Left forelimb (tissue), 1 donor: ENCODE data around the gene ETFBKMT.

Source experiments
- DNase-seq: peaks from one replicate; pipeline ENCODE4 v3.0.0-alpha.2; 2018; ENCODE audit warnings: low spot score

The ETFBKMT gene, protein sequence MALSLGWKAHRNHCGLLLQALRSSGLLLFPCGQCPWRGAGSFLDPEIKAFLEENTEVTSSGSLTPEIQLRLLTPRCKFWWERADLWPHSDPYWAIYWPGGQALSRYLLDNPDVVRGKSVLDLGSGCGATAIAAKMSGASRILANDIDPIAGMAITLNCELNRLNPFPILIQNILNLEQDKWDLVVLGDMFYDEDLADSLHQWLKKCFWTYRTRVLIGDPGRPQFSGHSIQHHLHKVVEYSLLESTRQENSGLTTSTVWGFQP

DNA sequence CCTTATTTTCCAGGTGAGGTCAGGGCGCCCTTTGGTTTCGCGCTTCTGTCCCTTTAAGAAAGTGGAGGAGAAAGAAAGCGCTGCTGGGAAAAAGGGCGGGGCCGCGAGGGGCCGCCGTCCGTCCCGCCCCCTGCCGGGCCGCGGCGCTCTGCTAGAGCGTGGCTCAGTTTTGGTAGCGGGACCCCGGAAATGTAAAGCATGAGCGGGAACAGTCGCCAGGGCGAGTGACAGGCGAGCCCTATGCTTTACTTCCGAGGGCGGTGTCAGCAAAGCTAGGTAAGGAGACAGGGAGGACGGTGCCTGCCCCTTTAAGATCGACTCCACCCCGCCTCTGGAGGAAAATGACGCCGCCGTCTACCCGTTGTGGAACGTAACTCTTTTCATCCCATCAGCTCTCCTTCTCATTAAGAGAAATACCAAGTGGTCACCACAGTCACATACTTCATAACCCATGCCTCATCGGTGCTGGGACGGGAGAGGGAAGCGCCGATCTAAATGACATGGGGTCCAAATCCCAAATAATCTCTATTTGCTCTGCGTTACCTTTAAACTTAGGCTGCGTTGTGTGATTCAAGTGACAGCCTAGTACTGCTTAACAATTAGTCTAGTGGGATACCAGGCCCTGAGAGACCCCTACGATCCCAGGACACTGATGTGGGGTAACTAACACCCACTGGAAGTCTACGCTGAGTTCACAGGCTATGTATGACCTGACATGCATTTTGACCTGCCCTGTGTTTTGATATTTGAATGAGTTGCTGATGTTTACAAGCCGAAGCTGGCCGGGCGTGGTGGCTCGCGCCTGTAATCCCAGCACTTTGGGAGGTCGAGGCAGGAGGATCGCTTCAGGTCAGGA is at the start of gene ETFBKMT:
TSS of gene ETFBKMT (plus strand) at position 602 of the 856 bp plus-strand sequence. CDS start 2,266 bp downstream, outside the sequence.
- peak; percentile 90 for DNase-seq

DNA sequence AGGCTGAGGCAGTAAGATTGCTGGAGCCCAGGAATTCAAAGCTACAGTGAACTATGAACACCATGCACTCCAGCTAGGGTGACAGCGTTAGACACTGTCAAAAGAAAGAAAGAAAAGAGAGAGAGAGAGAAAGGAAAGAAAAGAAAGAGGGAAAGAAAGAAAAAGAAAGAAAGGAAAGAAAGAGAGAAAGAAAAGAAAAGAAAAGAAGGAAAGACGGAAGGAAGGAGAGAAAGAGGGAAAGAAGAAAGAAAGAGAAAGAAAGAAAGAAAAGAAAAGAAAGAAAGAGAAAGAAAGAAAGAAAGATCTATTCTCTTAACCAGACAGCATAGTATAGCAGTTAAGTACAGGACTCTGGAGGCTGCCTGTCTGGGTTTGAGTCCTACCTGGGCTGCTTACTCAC is 46.7 kb upstream of the ETFBKMT start:
- no peak for DNase-seq

DNA sequence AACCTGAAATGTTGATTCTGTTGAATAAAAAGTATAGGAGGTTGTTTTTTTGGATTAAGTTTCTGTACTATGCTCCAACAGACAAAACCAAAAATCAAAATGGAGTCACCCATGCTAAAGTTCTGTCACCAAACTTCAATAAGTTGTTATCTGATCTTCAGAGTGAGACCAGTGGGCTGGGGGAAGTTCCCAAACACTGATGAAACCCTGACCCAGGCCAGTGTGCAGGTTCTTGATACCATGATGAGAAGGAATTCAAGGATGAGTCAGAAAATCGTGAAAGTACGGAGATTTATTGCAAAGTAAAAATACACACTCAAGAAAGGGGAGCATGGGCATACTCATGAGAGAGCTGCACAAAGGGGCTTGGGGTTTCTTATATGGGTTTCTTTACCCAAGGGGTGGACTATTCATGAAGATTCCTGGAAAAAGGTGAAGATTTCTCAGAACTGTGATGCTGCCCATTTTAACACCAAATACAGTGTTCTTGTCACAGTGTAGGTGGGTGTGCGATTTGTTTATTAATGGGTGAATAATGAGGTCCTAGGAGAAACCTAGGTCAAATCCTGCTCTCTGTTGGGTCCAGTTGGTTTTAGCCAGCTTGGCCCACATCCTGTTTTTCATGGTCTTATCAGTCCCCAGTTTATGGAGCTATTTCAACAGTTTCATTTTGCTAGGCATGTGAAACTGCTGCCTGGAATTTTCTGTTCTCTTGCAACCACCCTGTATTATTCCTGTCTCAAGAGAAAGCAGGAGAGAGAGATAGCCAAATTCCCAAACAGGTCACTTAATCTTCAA is 41.1 kb upstream of the ETFBKMT start:
- no peak for DNase-seq

DNA sequence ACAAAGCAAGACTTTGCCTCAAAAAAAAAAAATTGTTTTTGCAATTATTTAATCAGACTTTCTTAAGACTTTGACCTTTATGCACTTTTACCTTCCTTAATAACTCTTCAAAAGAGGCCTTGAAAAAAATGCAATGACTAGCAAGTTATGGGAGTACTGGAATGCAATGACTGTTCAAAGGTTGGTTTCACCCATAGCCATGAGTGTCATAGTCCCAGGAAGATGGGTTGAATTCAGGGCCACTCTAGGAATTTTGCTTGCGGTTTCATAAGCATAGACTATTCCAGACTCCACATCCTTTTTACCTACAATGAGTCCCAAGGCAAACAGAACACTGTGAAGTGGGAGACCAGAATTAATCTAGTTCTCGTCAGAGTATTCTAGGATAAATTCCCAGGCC is 39.2 kb upstream of the ETFBKMT start:
- DNase-seq, result no peak

DNA sequence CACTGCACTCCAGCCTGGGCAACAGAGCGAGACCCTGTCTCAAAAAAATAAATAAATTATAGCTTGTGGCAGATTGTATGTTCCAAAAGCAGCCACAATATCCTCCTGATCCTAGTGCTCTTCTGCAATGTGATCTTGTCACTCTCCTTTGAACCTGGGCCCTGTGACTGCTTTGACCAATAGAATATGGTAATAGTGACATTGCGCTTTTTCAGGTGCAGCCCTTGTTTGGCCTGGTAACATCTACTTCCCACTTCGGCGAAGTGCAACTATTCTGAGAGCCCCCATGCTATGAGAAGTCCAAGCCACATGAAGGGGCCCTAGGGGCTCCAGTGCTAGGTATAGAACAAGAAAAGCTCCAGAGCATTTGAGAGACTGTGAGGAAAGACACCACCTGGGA is 37.5 kb upstream of the ETFBKMT start:
- DNase-seq, result no peak

DNA sequence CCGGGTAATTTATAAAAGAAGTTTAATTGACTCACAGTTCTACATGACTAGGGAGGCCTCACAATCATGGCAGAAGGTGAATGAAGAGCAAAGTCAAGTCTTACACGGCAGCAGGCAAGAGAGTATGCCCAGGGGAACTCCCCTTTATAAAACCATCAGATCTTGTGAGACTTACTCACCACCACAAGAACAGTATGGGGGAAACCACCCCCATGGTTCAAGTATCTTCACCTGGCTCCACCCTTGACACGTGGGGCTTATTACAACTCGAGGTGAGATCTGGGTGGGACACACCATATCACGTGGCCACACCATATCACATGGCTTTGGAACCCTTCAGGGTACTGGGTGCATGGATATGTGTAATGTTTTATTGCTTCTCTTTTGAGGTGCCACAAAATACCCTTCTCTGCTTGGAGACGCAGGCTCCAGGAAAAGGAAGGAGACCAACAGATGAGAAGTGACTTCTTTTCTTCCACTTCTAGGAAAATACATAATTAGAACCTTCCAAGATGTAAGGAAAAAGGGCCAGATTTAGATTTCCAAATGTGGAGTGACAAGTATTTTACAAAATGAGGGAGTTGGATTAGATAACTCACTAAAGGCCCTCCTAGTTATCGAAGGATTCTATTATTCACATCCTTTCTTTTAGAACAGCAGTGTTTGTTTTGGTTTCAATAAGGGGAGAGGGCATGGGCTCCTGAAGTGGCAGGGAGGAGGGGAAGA is 33.1 kb upstream of the ETFBKMT start:
- no peak for DNase-seq

DNA sequence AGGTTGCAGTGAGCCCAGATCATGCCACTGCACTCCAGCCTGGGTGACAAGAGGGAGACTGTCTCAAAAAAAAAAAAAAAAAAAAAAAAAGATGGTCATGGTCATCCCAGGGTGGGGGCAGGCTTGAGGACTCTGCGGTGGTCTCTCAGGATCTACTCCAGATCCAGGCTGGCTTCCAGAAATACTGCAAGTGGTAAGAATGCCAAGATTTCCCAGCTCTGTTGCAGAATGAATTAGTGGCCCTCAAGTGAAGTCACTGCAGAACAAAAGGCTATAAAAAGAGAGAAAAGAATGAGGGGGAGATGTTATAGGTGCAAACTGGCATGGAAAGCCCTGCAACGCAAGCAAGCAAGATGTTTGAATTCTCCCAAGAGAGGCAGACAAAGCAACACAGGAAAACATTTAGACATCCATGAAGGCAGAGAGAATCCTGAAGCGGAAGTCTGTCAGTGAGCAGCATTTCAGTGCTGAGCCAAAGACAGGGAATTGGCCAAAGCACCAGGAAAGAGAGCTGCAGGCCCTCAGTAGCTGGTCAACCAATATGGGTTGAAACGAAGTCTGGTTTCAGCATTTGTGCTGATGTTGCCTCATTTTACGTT is 31.9 kb upstream of the ETFBKMT start:
- DNase-seq, result no peak

DNA sequence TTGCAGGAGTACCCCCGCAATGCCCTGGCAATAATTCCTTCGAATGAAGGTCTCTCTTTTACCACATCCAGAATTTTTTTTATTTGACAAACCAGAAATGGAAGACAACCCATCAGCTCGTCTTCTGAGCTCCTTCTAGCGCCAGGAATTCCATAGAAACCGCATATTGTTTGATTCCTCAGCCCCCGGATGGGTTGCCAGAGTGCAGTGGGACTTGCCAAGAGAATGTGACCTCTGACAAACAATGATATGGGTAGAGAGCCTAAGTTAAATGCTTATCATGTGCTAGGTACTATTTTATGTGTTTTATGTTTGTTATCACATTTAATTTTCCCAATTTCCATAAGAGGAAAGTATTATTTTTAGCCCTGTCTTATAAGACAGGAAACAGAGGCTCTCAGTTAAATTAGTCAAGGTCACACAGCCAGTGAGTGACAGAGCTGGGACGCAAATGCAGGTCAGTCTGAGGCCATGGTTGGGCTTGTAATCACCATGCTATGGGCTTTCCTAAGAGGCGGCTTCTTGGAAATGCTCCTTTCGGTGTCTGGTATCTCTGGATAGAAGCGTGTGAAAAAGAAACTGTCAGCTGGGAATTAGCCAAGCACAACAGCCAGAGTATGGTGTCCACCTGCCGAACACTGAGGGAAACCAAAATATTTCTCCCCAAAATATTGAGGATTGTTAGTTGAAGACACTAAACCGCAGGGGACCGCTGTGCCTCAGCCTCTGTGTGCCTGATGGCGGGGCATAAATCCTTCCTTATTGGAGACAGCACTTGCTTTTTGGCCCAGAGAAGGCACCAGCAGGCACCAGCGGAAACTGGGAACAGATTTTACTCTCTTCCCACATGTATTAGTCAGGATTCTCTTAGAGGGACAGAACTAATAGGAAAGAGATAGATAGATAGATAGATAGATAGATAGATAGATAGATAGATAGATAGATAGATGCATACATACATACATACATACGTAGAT is 29.4 kb upstream of the ETFBKMT start:
- no peak for DNase-seq

DNA sequence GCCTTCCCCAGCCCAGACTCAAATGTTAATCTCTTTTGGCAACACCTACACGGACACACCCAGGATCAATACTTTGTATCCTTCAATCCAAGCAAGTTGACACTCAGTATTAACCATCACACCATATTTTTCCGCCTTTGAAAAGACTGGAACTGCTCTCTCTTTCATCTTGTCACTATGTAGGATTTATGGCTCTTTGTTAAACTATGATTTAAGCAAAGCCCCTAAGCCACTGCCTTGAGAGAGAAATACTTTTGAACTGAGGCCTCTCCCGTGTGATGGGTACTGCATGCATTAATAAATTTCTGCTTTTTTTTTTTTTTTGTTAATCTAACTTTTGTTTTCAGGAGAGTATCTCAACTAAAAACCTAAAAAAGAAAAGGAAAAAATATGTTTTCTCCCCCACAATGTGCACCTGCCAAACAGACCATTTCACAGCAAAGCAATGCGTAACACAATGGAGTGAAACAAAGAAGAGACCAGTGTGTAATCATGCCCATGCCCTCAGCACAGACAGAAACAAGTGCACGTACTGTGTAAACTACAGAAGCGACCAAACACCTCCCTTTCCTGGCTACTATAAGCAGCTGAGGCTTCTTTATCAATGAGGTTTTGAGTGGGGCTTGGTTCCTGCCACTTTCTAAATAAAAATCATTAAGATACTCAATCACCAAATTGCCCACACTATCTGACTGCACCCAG is 28.3 kb upstream of the ETFBKMT start:
- DNase-seq, result no peak

DNA sequence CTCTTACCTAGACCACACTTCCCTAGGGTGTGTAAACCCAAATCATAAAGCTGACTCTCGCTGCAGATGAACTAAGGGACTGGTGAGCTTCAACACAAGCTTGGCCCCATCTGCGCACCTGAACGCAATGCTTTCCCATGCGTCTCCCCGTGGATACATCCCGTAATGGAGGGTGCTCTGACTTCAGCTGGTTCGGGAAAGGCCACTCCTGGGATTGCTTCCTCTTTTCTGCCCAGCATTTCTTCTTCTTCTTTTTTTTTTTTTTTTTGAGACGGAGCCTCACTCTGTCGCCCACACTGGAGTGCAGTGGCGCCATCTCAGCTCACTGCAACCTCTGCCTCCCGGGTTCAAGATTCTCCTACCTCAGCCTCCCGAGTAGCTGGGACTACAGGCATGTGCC is 27.7 kb upstream of the ETFBKMT start:
- DNase-seq, result no peak

DNA sequence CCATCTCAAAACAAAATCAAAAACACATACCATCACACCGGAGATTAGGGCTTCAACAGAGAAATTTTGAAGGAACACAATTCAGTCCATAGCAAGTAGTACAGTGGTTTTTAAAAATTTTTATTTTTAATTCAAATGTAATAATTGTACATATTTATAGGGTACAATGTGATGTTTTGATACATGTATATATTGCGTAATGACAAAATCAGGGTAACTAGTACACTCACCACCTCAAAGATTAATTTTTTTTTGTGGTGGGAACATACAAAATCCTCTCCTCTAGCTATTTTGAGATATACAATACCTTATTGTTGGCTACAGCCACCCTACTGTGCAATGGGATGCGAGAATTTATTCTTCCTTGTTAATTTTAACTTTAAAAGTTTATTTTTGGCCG is 26.0 kb upstream of the ETFBKMT start:
- DNase-seq, result no peak

DNA sequence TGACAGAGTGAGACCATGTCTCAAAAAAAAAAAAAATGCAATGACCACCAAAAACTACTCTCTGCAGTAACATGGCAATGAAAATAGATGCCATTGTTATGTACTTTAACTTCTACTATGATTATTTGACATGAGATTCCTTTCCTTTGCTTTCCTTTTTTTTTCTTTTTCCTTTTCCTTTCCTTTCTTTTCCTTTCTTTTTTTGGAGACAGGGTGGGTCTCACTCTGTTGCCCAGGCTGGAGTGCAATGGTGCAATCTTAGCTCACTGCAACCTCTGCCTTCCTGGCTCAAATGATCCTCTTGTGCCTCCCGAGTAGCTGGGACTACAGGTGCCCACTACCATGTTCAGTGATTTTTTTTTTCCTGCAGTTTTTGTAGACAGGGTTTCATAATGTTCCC is 24.9 kb upstream of the ETFBKMT start:
- DNase-seq, result no peak

DNA sequence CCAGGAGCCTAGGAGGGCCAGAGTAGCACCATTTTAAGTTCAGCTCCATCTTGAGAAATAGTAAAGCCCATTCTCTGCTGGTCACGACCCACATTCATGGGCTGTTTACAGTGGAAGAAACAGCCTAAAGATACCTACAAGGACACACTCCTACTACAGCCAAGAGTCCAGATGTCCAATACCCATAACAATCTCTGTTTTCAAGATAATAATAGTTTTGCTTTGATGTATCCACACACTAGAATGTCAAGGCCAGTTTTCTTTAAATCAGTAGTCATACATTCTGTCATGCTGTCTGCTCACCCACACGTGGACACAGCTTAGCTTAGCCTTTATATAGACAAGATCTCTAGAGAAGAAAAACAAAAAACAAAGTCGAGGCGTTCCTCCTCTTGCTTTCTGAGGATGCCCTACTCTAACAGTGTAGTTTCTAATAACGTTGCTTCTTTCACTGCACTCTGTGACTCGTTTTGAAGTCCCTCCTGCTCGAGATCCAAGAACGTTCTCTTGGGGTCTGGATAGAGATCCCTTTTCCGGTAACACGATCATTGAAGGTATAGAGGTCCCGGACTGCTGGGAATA is 17.9 kb upstream of the ETFBKMT start:
- DNase-seq, result no peak

DNA sequence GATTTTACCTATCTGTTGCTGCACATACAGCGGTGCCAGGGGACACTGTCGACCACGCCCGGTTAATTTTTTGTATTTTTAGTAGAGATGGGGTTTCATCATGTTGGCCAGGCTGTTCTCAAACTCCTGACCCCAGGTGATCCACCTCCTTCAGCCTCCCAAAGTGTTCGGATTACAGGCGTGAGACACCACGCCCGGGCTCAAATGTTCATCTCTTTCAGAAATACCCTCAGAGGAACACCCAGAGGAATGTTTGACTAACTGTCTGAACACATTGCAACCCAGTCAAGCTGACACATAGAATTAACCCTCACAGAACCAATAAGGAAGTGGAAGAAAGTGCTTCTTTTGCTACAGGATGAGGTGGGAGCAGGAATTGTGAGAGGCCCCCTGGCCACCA is 15.0 kb upstream of the ETFBKMT start:
- DNase-seq, result no peak

DNA sequence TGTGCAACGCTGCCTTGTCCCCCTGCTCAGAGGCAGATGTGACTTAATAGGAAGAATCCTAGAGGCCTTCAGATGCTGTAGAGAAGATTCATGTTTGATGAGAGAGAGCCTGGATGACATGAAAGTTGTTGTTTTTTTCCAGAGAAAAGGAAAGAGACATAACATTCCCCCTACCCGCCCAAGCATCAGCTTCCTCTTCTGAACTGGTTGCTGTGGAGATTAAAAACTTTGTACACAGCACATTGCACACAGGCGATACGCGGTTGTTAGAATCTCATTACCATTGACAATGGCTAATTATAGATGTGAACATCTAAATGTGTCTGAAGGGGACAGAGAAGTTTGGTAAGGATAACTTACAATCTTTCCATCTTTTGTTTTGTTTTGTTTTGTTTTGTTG is 13.6 kb upstream of the ETFBKMT start:
- no peak for DNase-seq

DNA sequence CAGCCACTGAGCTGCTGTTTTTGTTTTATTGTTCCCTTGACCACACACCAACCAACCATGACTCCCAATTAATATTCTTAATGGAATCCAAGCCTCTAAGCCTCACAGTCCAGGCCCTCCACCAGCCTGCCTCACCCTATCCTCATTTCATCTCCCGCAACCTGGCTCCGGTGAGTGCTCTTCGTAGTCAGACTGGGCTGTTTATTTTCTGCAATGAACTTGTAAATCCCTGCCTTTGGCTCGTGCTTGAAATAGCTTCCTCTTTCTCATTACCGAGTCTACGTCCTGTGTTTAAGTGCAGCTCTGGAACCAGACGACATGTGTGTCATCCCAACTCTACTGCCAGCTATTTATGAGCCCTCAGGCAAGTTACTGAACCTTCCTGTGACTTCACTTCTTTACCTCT is 12.4 kb upstream of the ETFBKMT start:
- DNase-seq, result no peak

DNA sequence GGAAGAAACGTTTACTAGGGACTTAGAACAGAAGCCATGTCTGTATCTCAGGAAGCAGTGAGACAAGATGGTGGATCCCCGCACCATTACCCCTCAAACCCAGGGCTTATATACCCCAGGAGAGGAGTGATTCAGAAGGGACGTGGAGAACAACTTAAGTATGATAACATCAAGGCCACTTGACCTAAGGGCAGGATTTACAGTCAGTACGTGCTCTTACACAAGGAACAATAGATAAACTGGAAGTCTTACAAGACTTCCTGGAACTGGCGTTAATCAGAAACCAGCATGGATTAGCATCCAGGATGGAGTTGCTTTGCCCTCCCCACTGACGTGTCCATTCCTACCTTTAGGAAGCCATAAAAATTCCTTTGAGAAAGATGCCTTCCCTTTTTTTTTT is 8.6 kb upstream of the ETFBKMT start:
- no peak for DNase-seq

DNA sequence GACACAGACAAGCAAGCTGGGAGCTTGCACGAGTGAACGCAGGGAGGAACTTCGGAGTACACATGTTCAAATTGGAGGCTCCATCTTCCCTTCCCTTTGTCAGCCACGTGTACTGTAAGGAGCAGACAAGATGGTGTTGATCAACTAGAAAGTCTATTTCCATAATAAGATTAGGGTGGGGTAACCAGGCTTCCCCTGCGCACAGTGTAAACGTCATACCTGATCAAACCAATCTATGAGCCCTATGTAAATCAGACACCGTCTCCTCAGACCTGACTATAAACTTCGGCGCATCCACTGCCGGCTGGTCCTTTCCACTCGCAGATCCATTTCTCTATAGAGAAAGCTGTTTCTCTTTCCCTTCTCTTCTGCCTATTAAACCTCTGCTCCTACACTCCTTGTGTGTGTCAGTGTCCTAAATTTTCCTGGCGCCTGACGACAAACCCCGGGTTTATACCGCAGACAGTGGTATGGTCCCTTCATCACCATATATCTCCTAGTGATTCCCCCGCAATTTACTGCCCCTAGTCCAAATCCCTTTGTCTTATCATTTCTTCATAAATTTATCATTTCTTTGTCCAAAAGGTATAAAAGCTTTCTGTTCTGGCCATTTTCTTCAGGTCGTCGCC is 7.5 kb upstream of the ETFBKMT start:
- DNase-seq, result no peak

DNA sequence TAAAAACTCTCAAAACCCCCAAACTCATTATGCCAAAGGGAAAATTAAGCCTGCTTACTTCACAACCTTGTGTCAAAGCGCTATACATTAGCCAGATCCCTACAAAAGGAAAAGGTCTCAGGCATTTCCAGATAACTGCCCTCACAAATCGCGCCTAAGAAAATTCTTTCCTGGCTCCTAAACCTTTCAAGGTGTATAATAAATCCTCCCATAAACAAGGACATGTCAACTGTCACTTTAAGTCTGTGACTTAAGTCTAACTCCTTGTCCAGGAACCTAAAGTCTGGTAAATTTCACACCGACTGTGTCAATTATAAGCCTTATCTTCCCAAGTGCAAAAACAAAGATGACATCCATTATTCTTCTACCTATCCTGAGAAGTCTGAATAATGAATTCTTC is 4.3 kb upstream of the ETFBKMT start:
- DNase-seq, result no peak
